Peyer's patch (tissue), 4 donors: ENCODE results near the gene LTF. TPM values are rescaled to one million over a fixed set of nuclear protein-coding genes. Genes with fewer than 3 reads are reported as not detected.
A peak's percentile ranks its signal among the peaks of the same experiment; 100 is the strongest.

Experiments
- DNase-seq, 3 donors: peaks; one replicate each; pipeline ENCODE4 v3.0.0-alpha.2; 2017 to 2019
- H3K27ac ChIP-seq, 4 donors: fragments of 200-600 bp; sonication (generic); one replicate each; pipeline ENCODE4 v1.5.1; 2016 to 2019
- H3K27me3 ChIP-seq, 2 donors: fragments of 200-600 bp; sonication (generic); one replicate each; pipeline ENCODE4 v1.5.1; 2019
- H3K36me3 ChIP-seq, 3 donors: fragments of 200-600 bp; sonication (generic); one replicate each; pipeline ENCODE4 v1.5.1; 2016 to 2019
- H3K4me1 ChIP-seq, 4 donors: fragments of 200-600 bp; sonication (generic); one replicate each; pipeline ENCODE4 v1.5.1; 2016 to 2019
- H3K4me3 ChIP-seq, 4 donors: fragments of 200-600 bp; sonication (generic); 1 replicate in 3 of 4; 2 replicates in 1 of 4; pipeline ENCODE4 v1.5.1; 2016 to 2019; ENCODE audit warnings: mild to moderate bottlenecking in 1 of 4
- H3K9me3 ChIP-seq, 4 donors: fragments of 200-600 bp; sonication (generic); one replicate each; pipeline ENCODE4 v1.5.1; 2016 to 2019; ENCODE audit warnings: mild to moderate bottlenecking in 1 of 4
- POLR2A ChIP-seq, 2 donors: fragments of 450-650 bp; IDR thresholded peaks; one replicate each; pipeline ENCODE4 v1.5.1; 2017; ENCODE audit warnings: antibody characterized with exemption in 2 of 2, mild to moderate bottlenecking in 2 of 2, moderate library complexity in 2 of 2
- total RNA-seq, 4 donors: library from RNA; depleted of rRNA; stranded (reverse); fragments of >200 nt; gene quantifications; one replicate each; pipeline ENCODE4 v1.1.0, GENCODE V29; 2016
- TF ChIP-seq, protein P1 (sequence below), 6 experiments: fragments of 450-650 bp in 4 of 6; fragments of 200-600 bp in 2 of 6; sonication (generic) in 1 of 6; IDR thresholded peaks; one replicate each; pipeline ENCODE4 v1.5.1; 2017 to 2019; ENCODE audit warnings: antibody characterized with exemption in 6 of 6, mild to moderate bottlenecking in 3 of 6, moderate library complexity in 1 of 6

LTF gene
- total RNA-seq, 4 donors from 2014 or later: 0.38 to 12.4 (median 1.1) TPM; not detected in 1

DNA sequence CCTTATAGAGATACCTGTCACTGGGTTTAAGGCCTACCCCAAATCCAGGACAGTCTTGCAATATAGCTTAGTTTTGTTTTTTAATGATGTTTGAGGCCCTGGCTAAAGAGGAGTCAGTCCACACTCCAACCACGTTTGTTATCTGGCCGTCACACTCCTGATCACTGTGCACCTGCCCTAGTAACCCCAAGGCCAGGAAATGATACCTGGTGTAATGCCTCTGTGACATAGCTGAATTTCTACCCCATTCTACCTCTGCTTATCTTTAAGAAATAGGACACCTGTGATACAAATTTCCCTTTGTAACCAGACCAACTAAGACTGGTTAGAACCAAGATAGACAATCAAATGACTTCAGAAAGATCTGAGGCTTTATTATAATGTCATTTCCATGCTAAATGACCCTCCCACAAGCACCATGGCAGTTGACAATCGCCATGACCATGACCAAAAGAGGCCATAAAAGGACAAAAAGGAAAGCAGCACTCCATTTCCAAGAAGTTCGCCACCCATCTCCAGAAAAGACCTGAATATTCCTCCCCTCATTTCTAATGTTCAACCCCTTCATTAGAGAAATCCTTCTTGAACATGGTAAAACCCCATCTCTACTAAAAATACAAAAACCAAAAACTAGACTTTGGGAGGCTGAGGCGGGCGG, 28.3 kb upstream of the LTF start:
- no peak overlapping the region for H3K4me3 ChIP-seq
- no peaks in the 10 kb centered on the region for H3K36me3 ChIP-seq
- no peaks in the 10 kb centered on the region for H3K27me3 ChIP-seq
- peaks cover 0 to 7% (median 4%) of the 10 kb centered on the region in 4 donors for H3K4me1 ChIP-seq
- TF ChIP-seq POLR2A (IDR thresholded peaks at IDR 0.05): no peak
- TF ChIP-seq, protein P1, sequence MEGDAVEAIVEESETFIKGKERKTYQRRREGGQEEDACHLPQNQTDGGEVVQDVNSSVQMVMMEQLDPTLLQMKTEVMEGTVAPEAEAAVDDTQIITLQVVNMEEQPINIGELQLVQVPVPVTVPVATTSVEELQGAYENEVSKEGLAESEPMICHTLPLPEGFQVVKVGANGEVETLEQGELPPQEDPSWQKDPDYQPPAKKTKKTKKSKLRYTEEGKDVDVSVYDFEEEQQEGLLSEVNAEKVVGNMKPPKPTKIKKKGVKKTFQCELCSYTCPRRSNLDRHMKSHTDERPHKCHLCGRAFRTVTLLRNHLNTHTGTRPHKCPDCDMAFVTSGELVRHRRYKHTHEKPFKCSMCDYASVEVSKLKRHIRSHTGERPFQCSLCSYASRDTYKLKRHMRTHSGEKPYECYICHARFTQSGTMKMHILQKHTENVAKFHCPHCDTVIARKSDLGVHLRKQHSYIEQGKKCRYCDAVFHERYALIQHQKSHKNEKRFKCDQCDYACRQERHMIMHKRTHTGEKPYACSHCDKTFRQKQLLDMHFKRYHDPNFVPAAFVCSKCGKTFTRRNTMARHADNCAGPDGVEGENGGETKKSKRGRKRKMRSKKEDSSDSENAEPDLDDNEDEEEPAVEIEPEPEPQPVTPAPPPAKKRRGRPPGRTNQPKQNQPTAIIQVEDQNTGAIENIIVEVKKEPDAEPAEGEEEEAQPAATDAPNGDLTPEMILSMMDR (IDR thresholded peaks at IDR 0.05): no peak
- H3K9me3 ChIP-seq: no peaks in the 10 kb centered on the region
- no peak for DNase-seq
- no peak overlapping the region for H3K27ac ChIP-seq

DNA sequence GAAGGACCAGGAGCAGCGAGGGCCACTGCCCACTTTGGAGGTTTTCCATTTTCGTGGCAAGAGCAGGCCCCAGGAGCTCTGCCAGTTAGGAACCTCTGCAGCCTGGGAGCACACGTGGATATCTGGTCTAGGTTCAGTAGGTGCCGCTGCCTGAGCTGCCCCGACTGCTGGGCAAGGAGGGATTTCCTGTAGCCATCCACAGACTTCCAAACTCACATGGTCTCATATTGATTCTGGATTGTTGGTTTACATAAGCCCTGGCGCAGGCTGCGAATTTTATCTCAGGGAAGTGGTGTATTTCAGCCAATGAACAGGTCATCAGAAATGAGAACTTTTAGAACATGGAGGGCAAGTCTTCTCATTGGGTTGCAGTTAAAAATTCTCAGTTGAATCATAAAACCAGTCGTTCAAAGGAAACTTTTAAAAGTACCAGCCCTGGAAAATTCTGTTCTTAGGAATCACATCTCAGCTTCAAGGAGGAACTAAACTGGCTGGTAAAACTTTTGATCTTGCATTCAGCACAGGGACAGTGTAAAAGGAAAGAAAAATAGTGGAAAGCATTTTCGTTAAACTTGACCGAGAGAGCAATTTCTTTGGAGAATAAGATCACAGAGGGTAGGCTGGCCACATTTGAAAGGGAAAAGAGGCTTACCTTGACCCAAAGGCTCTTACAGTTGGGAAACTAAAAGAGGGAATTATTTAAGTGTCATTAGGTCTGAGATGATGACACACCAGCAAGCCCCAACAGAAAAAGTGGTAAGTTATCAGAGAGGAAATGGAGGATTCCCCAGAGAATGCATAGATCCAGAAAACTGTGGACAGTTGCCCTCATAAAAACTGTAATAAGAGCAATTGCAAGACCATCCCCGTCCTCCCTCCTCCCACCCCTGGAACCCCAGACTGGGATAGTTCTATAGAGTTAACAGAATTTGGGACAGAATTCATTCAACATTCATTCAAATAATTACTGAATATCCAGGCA, 26.7 kb upstream of the LTF start:
- Histone ChIP-seq H3K36me3 (no peaks in the 10 kb centered on the region), H3K4me1 (peaks cover 0 to 7% (median 4%) of the 10 kb centered on the region in 4 donors), H3K27ac (no peak overlapping the region), H3K9me3 (no peaks in the 10 kb centered on the region), H3K27me3 (no peaks in the 10 kb centered on the region), H3K4me3 (no peak overlapping the region)
- no peak for DNase-seq
- TF ChIP-seq, protein P1 (IDR thresholded peaks at IDR 0.05): no peak
- no peak for TF ChIP-seq POLR2A (IDR thresholded peaks at IDR 0.05)

DNA sequence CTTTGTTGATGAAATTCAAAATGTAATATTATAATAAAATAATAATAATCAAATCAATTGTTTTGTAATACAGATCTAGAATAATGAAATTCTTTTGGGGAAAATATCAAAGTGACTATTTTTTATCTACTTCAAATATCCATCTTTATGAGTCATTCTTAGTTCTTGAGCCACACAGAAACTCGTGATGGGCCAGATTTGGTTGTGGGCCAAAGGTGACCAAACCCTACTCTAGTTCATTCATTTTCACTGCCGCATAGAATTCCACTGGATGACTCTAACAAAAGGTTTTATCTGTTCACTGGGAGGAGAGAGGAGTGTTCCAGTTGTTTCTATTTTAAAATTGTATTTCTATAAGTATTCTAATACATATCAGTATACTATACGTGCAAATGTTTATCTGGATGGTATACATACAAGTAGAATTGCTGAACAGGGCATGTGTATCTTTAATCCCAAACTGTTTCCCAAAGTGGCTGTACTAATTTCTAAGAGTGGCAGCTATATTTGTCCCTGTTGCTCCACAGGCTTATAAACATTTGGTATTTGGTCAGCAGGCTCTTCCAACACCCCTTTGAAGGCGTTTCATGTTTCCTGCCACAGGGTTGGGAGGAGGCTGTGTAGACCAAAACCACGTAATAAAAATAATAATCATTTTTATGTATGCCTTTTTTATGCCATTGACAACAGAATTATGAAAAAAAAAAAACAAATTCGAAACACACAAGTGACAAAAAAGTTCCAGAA, 25.8 kb upstream of the LTF start:
- Histone ChIP-seq H3K27me3 (no peaks in the 10 kb centered on the region), H3K9me3 (no peaks in the 10 kb centered on the region), H3K36me3 (no peaks in the 10 kb centered on the region), H3K27ac (no peak overlapping the region), H3K4me1 (peaks cover 0 to 7% (median 4%) of the 10 kb centered on the region in 4 donors), H3K4me3 (no peak overlapping the region)
- TF ChIP-seq POLR2A (IDR thresholded peaks at IDR 0.05): no peak
- TF ChIP-seq, protein P1 (IDR thresholded peaks at IDR 0.05): no peak
- DNase-seq: no peak

DNA sequence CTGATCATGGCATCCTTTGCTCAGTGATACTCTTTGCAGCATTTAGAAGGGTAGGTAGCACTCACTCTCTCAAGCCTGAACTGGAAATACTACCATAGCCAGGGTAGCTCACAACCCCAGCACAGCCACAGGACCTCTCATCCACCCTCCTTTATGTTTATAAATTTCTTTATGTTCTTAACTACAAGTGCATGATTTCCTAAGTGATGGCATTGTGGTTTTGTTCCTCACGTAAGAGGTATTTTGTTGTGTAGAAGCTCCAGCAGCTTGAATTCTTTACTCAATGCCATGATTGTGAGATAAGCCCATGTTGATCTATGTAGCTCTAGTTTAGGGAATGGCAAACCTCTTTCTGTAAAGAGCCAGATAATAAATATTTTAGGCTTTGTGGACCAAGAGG, 25.2 kb upstream of the LTF start:
- Histone ChIP-seq H3K27me3 (no peaks in the 10 kb centered on the region), H3K36me3 (no peaks in the 10 kb centered on the region), H3K4me1 (peaks cover 0 to 9% (median 6%) of the 10 kb centered on the region in 4 donors), H3K4me3 (no peak overlapping the region), H3K27ac (no peak overlapping the region), H3K9me3 (no peaks in the 10 kb centered on the region)
- no peak for DNase-seq
- TF ChIP-seq, protein P1 (IDR thresholded peaks at IDR 0.05): no peak
- no peak for TF ChIP-seq POLR2A (IDR thresholded peaks at IDR 0.05)

DNA sequence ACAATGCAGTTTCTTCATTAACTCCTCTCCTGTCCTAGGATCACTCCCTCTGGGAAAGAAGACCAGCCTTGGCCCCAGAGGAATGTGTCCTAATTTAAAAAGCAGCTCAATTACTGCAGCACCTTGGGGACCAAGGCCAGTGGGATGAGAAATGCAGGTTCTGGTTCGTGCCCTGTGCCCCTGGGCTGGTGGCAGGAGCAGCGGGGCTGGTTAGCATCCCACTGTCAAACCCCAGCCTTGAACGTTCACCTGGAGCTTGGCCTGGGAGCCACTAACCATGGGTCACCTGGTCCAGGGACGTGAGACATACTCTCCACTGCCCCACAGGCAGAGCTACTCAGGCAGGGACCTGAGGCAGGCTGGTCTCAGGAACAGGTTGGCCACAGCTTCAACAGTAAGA, 24.7 kb upstream of the LTF start:
- H3K4me3 ChIP-seq: no peak overlapping the region
- TF ChIP-seq, protein P1 (IDR thresholded peaks at IDR 0.05): no peak
- no peak for TF ChIP-seq POLR2A (IDR thresholded peaks at IDR 0.05)
- peaks cover 0 to 10% (median 6%) of the 10 kb centered on the region in 4 donors for H3K4me1 ChIP-seq
- no peak for DNase-seq
- H3K9me3 ChIP-seq: no peaks in the 10 kb centered on the region
- H3K27me3 ChIP-seq: no peaks in the 10 kb centered on the region
- no peaks in the 10 kb centered on the region for H3K36me3 ChIP-seq
- H3K27ac ChIP-seq: peak overlapping the region in 2 of 4 donors; percentile 9 to 57
